Type B pancreatic cell (in vitro differentiated cells): ENCODE results near the gene SRXN1. TPM values are rescaled to one million over a fixed set of nuclear protein-coding genes. Genes with fewer than 3 reads are reported as not detected.

Experiments used
- DNase-seq: peaks from one replicate; pipeline ENCODE4 v3.0.0; 2021; ENCODE audit warnings: mixed read lengths; ENCODE audit not compliant: unreplicated experiment; ENCODE audit errors: extremely low spot score
- H3K27ac Mint-ChIP-seq: 2 replicates; pipeline ENCODE4 v1.8.0; 2021; ENCODE audit warnings: mild to moderate bottlenecking, mixed read lengths
- H3K27me3 Mint-ChIP-seq: 2 replicates; pipeline ENCODE4 v1.8.0; 2021; ENCODE audit warnings: mixed read lengths
- H3K36me3 Mint-ChIP-seq: 2 replicates; pipeline ENCODE4 v1.8.0; 2021; ENCODE audit warnings: mixed read lengths
- H3K4me1 Mint-ChIP-seq: one replicate; pipeline ENCODE4 v1.8.0; 2021; ENCODE audit warnings: mixed read lengths; ENCODE audit not compliant: unreplicated experiment
- H3K4me3 Mint-ChIP-seq: 2 replicates; pipeline ENCODE4 v1.8.0; 2021; ENCODE audit warnings: mild to moderate bottlenecking, mixed read lengths
- H3K9me3 Mint-ChIP-seq: 2 replicates; pipeline ENCODE4 v1.8.0; 2021; ENCODE audit warnings: mixed read lengths
- total RNA-seq: library from RNA; stranded (reverse); gene quantifications from 2 replicates; pipeline ENCODE4 v1.2.1, GENCODE V29; 2021; ENCODE audit warnings: low replicate concordance
- TF ChIP-seq, protein P1 (sequence below): fragments of 200-600 bp; sonication (generic); conservative IDR thresholded peaks from 2 replicates; pipeline ENCODE4 v1.5.0; 2021; ENCODE audit warnings: antibody characterized with exemption, mild to moderate bottlenecking

The SRXN1 gene
- total RNA-seq, 1 donor from 2014 or later = 16.3 TPM

DNA sequence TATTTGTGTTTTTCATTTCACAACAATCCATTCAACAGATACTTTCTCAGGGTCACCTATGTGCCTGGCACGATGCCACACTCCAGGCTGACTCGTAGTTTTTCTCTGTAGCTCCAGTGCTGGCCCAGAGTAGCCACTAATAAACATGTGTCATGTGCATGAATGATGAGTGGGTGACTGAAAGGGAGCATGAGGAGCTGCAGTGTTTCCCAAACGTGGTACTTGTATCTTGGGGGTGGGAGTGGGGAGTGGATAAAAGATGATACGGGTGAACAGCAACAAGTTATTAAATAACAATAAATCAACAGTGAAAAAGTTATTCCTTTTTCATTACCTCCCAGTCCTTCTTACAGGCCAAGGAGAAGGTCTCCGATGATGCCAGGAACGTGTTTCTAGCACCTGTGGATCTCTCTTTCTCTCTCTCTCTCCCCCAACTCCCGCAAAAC is 17.1 kb downstream of the SRXN1 start:
- H3K9me3 Mint-ChIP-seq = no peaks in the 10 kb centered on the region
- H3K36me3 Mint-ChIP-seq = no peaks in the 10 kb centered on the region
- H3K27ac Mint-ChIP-seq = no peak overlapping the region
- H3K4me1 Mint-ChIP-seq = peaks cover 6% of the 10 kb centered on the region
- H3K4me3 Mint-ChIP-seq = no peak overlapping the region
- H3K27me3 Mint-ChIP-seq = peaks cover 27% of the 10 kb centered on the region
- no peak for DNase-seq
- TF ChIP-seq, protein P1, sequence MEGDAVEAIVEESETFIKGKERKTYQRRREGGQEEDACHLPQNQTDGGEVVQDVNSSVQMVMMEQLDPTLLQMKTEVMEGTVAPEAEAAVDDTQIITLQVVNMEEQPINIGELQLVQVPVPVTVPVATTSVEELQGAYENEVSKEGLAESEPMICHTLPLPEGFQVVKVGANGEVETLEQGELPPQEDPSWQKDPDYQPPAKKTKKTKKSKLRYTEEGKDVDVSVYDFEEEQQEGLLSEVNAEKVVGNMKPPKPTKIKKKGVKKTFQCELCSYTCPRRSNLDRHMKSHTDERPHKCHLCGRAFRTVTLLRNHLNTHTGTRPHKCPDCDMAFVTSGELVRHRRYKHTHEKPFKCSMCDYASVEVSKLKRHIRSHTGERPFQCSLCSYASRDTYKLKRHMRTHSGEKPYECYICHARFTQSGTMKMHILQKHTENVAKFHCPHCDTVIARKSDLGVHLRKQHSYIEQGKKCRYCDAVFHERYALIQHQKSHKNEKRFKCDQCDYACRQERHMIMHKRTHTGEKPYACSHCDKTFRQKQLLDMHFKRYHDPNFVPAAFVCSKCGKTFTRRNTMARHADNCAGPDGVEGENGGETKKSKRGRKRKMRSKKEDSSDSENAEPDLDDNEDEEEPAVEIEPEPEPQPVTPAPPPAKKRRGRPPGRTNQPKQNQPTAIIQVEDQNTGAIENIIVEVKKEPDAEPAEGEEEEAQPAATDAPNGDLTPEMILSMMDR = no peak

DNA sequence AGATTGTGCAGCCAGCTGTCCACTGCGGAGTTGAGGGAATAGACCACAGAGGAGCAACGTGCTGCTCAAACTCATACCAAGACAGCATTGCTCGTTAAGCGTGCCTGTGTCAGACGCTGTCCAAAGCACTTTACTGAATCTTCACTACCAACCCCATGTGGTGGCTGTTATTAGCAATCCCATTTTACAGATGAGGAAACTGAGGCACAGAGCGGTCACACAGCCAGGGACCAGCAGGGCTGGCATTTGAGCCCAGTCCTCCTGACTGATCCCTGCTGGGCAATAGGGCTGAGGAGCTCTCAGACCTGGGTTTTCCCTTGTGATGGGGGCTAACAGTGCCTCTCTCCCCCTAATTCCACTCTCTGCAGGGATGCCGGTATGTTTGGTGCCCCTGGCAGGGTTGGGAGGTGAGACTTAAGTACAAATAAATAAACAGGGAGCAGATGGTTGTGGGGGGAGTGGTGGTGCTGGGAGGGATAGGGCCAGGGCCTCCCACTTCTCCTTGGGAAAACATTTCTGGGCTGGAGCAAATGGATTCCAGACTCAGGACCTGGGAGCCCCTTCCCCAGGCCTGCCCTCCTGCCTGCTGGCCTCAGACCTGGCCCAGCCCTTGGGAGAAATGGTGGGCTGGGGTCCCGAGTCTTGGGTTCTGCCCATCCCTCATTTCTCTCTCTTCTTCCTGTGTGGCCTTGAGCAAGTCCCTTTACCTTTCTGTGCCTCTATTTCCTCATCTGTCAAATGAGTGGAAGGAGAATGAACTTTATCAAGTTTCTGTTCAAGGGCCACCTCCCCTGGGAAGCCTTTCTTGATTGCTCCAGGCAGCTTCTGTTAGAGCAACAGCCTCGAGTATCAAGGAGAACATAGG is 17.7 kb downstream of the SRXN1 start:
- Mint-ChIP-seq H3K4me1 (peaks cover 5% of the 10 kb centered on the region), H3K36me3 (no peaks in the 10 kb centered on the region), H3K9me3 (no peaks in the 10 kb centered on the region), H3K27me3 (peaks cover 24% of the 10 kb centered on the region), H3K4me3 (no peak overlapping the region), H3K27ac (no peak overlapping the region)
- TF ChIP-seq, protein P1 = no peak
- no peak for DNase-seq

DNA sequence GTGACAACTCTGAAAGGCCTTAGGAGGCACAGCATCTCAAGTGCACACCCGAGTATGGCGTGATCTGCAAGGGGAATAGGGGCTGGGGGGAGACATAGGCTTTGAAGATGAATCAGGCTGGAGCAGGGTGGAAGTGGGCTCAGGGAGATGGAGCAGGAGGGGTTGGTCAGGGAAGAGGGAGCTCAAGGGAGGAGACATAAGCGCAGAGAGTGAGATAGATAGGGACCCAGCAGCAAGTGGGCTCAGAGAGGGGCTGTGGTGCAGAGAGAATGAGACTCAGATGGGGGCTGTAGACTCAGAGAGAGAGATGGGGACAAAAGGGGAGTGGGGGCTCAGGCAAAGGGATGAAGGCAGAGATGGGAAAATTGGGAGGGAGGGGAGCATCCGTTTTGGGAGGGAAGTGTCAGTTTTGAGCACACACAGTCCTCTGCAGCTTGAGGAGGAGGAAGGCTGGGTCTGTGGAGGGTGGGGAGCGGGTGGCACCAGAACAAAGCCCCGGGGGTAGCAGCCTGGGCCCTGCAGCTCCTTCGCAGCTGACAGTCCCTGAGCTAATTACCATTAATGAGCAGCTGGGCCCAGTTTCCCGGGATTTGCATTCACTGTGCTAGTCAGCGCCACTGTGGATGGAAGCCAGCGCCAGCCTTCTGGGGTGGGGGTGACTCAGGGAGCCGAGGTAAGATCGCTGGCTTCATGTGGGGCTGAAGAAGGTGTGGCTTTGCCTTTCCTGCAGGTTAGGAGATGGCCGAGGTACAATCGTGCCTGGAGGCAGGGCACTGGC is 18.7 kb downstream of the SRXN1 start:
- Mint-ChIP-seq H3K36me3 (no peaks in the 10 kb centered on the region), H3K27ac (no peak overlapping the region), H3K4me3 (no peak overlapping the region), H3K4me1 (peaks cover 5% of the 10 kb centered on the region), H3K27me3 (peaks cover 26% of the 10 kb centered on the region), H3K9me3 (no peaks in the 10 kb centered on the region)
- no peak for DNase-seq
- TF ChIP-seq, protein P1 = no peak

DNA sequence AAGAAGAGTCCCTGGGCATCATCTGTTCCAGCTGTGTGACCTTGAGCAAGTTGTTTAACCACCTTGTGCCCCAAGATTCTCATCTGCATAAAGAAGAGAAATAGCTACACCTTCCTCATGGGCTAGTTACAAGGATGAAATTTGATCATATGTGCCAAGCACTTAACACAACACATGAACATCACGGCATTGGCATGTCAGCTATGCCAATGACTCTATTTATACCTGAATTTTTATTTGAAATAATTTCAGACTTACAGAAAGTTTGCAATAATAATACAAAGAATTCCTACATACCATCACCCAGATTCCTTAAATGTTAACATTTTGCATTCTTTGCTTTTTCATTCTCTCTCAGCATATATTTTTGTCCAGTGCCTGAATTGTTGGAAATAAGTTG is 21.9 kb downstream of the SRXN1 start:
- no peak overlapping the region for H3K4me3 Mint-ChIP-seq
- peaks cover 38% of the 10 kb centered on the region for H3K27me3 Mint-ChIP-seq
- TF ChIP-seq, protein P1 = no peak
- H3K36me3 Mint-ChIP-seq = no peaks in the 10 kb centered on the region
- DNase-seq = no peak
- H3K9me3 Mint-ChIP-seq = no peaks in the 10 kb centered on the region
- peaks cover 5% of the 10 kb centered on the region for H3K4me1 Mint-ChIP-seq
- H3K27ac Mint-ChIP-seq = no peak overlapping the region

DNA sequence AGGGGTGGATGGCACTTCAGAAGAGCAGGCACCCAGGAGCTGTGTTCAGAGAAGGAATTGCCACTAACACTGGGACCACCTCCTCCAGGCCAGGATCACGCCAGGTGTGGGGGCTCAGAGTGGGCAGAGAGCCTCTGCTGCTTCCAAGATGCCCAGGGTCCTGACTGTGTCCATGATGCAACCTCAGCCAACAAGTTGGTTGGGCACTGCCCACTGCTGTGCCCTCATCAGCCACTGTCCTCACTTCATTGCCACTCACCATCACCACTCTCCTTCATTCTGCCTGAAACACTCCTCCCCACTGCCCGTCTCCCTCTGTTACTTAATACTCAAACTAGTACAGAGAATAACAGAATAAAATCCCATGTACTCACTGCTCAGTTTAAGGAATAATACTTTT is 26.4 kb downstream of the SRXN1 start:
- Mint-ChIP-seq H3K27me3 (peaks cover 49% of the 10 kb centered on the region), H3K36me3 (no peaks in the 10 kb centered on the region), H3K27ac (no peak overlapping the region), H3K4me3 (no peak overlapping the region), H3K4me1 (peaks cover 4% of the 10 kb centered on the region), H3K9me3 (no peaks in the 10 kb centered on the region)
- TF ChIP-seq, protein P1 = no peak
- DNase-seq = no peak
